Posterior cingulate gyrus (tissue), 11 donors: ENCODE measurements around the gene CLEC4G.
A peak's percentile ranks its signal among the peaks of the same experiment; 100 is the strongest.
"Not testable (repeated sequence)": the region's sequence is repeated elsewhere in the genome, so short reads cannot be mapped to it uniquely, and the experiment has no call there.

Experiments
- DNase-seq, 10 donors: peaks; one replicate each; pipeline versions ENCODE4 v3.0.0 to v3.0.0-alpha.2; 2020 to 2021; ENCODE audit warnings: mixed read lengths in 3 of 10
- intact Hi-C: fragments of 100-400 bp; cut with DNase I; formaldehyde crosslinking; loops from one replicate; pipeline ENCODE4 v1.15.1; 2023

The CLEC4G gene

GRCh38 chr19:7746903-7747884 is 15.3 kb upstream of the CLEC4G start, which contains the start of gene CD209:
CD209 (minus strand) TSS chr19:7747534; CDS start chr19:7747511, 23 bp downstream.
- intact Hi-C loops, result no loop called here
- DNase-seq, result peak in 1 of 10 donors; percentile 64

- DNase-seq, result peak in 1 of 10 donors; percentile 38
- intact Hi-C loops, result not testable (repeated sequence)
Observed at GRCh38 chr19:7746306-7746705, 14.4 kb upstream of the CLEC4G start.

GRCh38 chr19:7744871-7745650 is 13.2 kb upstream of the CLEC4G start:
- intact Hi-C loops, result no loop called here
- DNase-seq, result no peak

DNA sequence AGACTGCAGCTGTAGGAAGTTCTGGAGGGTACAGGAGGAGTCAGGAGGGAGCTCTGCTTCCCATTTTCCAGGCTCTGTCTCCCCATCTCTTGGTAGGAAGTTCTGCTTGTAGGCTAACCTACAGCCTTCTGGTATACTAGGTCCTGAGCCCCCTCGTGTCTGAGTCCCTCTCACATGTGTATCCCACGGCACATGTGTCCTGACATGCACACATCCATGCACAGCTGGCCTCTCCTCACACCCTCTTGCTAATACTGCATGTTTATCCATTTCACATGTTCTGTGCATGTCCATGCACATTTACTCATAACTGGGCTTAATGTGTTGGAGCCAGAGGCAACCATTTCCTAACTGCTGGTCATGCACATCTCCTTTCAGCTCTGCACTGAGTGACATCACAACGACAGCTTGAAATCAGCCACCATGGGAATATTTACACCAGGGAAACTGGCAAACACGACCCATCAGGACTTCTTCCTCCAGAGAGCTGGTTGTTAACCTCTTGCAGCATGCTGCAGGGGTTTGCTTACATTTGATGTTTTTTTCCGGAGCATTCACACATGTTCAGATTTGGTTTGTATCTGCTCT is 12.4 kb upstream of the CLEC4G start:
- intact Hi-C loops, result no loop called here
- DNase-seq, result no peak

- peak in 1 of 10 donors; percentile 4 for DNase-seq
- intact Hi-C loops, result no loop called here
Observed at GRCh38 chr19:7743425-7743841, 11.5 kb upstream of the CLEC4G start.

DNA sequence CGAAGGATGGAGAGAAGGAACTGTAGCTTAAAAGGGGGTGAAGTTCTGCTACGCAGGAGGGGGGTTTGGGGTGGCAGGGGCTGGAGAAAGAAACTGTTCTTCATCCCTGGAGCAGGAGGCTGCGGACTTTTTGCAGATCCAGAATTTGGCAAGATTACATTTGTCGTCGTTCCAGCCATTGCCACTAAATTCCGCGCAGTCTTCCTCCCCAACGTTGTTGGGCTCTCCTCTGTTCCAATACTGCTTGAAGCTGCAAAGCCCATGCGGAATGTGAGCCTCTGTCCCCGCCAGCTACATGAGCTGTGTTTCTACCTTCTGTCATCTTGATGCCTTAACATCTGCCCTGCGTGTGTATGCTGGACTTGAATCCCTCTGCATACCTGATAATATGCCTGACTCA is 11.1 kb upstream of the CLEC4G start:
- DNase-seq, result peak in 1 of 10 donors; percentile 14
- intact Hi-C loops, result no loop called here

DNA sequence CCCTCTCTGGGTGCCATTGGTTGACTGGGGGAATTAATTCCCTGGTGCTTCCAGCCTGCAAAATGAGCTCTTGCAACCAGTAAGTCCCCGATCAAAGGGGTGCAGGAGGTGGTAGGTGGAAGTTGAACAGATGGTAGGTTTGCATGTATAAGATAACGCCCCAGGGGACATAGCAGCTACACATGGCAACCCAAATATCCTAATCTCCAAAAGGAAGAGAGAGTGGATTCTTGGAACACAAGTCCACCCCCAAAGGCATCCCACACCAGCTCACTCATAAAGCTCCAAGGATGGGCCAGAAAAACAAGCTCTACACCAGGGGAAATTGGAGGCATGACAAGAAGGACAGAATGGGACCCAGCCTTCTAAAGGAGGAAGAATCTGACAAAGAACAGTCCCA is 10.7 kb upstream of the CLEC4G start:
- no peak for DNase-seq

DNA sequence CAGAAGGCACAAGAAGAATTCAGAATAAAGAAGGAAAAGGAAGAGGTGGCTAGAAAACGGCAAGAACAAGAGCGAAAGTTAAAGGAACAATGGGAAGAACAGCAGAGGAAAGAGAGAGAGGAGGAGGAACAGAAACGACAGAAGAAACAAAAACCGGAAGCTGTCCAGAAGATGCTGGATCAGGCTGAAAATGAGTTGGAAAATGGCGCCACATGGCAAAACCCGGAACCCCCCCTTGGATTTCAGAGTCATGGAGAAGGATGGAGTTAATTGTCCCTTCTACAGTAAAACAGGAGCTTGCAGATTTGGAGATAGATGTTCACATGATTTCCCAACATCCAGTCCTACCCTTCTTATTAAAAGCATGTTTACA is 8.8 kb upstream of the CLEC4G start:
- no peak for DNase-seq
- intact Hi-C loops, result no loop called here

More for the DNA sequence above, 10.7 kb upstream of the CLEC4G start:
- intact Hi-C loops, result no loop called here

- intact Hi-C loops, result no loop called here
Observed at GRCh38 chr19:7739801-7740681, 8.1 kb upstream of the CLEC4G start.

GRCh38 chr19:7739211-7739755 is 7.4 kb upstream of the CLEC4G start:
- DNase-seq, result no peak
- intact Hi-C loops, result no loop called here

More at GRCh38 chr19:7739801-7740681, 8.1 kb upstream of the CLEC4G start:
- DNase-seq, result no peak

DNA sequence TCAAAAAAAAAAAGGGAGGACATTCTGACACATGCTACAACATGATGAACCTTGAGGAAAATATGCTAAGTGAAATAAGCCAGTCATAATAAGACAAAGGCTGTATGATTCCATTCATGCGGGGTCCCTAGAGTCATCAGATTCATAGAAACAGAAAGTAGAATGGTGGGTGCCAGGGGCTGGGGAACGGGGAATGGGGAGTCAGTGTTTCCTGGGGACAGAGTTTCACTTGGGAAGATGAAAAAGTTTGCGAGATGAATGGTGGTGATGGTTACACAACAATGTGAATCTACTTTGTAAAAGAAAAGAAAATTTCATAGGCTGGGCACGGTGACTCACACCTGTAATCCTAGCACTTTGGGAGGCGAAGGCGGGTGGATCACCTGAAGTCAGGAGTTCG is 6.1 kb upstream of the CLEC4G start:
- intact Hi-C loops, result no loop called here
- peak in 1 of 10 donors; percentile 16 for DNase-seq

GRCh38 chr19:7737215-7737614 is 5.3 kb upstream of the CLEC4G start:
- intact Hi-C loops, result no loop called here
- peak in 1 of 10 donors; percentile 14 for DNase-seq

- DNase-seq, result no peak
- intact Hi-C loops, result no loop called here
Observed at GRCh38 chr19:7736148-7736547, 4.2 kb upstream of the CLEC4G start.

DNA sequence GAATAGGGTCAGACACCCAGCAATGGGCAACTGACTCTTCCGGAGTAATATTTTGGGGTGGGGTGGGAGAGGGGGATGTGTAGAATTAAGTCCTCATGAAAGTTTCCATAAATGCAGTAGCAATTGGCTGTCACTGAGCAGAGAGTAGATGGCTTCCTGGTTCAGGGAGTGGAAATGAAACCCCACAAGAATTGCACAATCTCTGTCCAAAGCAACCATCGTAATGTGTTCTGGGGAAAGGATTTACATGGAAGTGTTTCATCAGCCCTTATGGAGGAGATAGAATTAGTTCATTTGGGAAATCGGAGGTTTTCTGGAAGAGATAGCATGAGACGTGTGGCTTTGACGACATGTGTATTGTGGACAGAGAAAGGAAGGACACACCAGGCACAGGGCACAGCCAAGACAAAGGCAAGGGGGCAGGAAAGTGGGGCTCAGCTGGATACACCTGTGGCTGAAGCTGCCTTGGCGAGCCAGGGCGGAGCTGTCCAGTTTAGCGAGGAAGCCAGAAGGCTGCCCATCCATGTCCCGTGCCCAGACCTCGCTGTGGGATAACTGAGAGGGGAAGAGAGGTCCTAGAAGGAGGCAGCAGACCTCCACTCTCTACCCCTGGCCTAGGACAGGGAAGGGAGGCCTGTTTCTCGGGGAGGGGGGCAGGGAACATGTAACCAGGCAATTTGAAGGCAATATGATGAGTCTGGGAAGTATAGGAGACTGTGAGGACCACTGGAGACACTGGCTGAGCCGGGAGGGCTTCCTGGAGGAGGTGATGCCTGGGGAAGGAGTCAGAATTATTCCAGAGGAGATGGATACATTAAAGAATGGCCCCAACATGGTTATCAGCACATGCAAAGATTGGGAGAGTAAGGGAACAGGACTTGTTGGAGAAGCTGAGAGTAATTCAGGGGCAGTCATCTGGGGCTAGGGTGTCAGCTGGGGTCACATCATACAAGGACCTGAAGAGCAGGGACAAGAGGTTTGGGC is 2.6 kb upstream of the CLEC4G start:
- DNase-seq, result no peak
- intact Hi-C loops, result no loop called here

DNA sequence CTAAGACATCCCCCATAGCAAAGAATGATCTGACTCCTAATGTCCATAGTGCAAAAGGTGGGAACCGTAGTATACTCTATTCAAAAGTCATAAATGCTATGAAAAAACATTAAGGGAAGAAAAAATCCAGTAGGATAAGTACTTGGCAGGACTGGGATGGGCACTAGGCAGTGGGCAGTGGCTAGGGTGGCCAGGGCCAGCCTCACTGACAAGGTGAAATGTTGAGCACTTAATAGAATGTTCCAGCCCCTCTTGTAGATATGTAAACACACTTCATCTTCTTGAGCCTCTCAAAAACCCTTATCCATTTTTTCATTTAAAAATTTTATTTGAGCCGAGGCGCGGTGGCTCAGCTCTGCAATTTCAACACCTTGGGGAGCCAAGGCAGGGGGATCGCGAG is 1.5 kb upstream of the CLEC4G start:
- DNase-seq, result peak in 1 of 10 donors; percentile 48
- intact Hi-C loops, result no loop called here

- peak in 1 of 10 donors; percentile 55 for DNase-seq
- intact Hi-C loops, result no loop called here
Observed at GRCh38 chr19:7731615-7732014, 295 bp downstream of the CLEC4G start.

DNA sequence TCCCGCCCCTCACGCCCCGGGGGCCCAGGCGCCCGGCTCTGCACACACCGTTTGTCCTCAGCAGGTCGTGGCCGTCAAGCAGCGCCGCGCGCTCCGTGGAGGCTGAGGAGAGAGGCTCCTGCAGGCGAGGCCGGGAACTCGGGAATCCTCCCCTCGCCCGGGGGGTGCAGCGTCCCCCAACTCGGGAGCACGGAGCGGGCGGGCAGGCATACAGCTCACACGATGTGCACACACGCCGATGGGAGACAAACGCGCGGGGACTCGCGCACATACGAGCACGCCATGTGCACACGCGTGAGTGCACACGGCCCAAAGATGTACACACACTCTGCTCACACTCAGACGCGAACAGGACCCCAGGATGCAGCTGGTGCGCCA is 703 bp downstream of the CLEC4G start:
- peak in 1 of 10 donors; percentile 62 for DNase-seq
- intact Hi-C loops, result no loop called here
